Germinal center (tissue), 1 donor: ENCODE results near the gene MCL1.
"Not testable (repeated sequence)": the region's sequence is repeated elsewhere in the genome, so short reads cannot be mapped to it uniquely, and the experiment has no call there.

Source experiments
- DNase-seq: peaks from one replicate; pipeline ENCODE4 v3.0.0; 2012; ENCODE audit warnings: mixed read lengths, low spot score

The MCL1 gene

GRCh38 chr1:150602372-150602771 lies 23.0 kb upstream of the MCL1 start:
- not testable (repeated sequence) for DNase-seq

- no peak for DNase-seq
These were observed 22.1 kb upstream of the MCL1 start for GRCh38 chr1:150601540-150601939.

GRCh38 chr1:150598346-150598745 lies 18.9 kb upstream of the MCL1 start:
- not testable (repeated sequence) for DNase-seq

GRCh38 chr1:150596976-150597375 lies 17.6 kb upstream of the MCL1 start:
- DNase-seq = no peak

- no peak for DNase-seq
These were observed 16.9 kb upstream of the MCL1 start for GRCh38 chr1:150596095-150596892.

- DNase-seq = no peak
These were observed 3.0 kb upstream of the MCL1 start for GRCh38 chr1:150582371-150582770.

GRCh38 chr1:150581962-150582361 lies 2.6 kb upstream of the MCL1 start:
- not testable (repeated sequence) for DNase-seq

- DNase-seq = not testable (repeated sequence)
These were observed 2.0 kb upstream of the MCL1 start for GRCh38 chr1:150581437-150581836.

- not testable (repeated sequence) for DNase-seq
These were observed 1.6 kb upstream of the MCL1 start for GRCh38 chr1:150580966-150581365.

- no peak for DNase-seq
These were observed 684 bp upstream of the MCL1 start for GRCh38 chr1:150579945-150580642.

- DNase-seq = no peak
These were observed 919 bp downstream of the MCL1 start for GRCh38 chr1:150578272-150579109.

- DNase-seq = no peak
These were observed 1.7 kb downstream of the MCL1 start for GRCh38 chr1:150577557-150578271.

GRCh38 chr1:150576794-150577556 lies 2.4 kb downstream of the MCL1 start:
- no peak for DNase-seq

GRCh38 chr1:150576367-150576711 lies 3.1 kb downstream of the MCL1 start:
- no peak for DNase-seq

GRCh38 chr1:150575518-150576366 lies 3.7 kb downstream of the MCL1 start:
- no peak for DNase-seq

- no peak for DNase-seq
These were observed 4.3 kb downstream of the MCL1 start for GRCh38 chr1:150575072-150575489.

GRCh38 chr1:150574260-150575071 lies 4.9 kb downstream of the MCL1 start:
- DNase-seq = no peak

- DNase-seq = not testable (repeated sequence)
These were observed 5.8 kb downstream of the MCL1 start for GRCh38 chr1:150573648-150574071.

GRCh38 chr1:150572918-150573647 lies 6.3 kb downstream of the MCL1 start:
- DNase-seq = no peak
